Cardiac muscle cell (in vitro differentiated cells and primary cell): ENCODE results near the gene AMZ1. TPM values are rescaled to one million over a fixed set of nuclear protein-coding genes. Genes with fewer than 3 reads are reported as not detected.

Source experiments
- DNase-seq, 2 donors: peaks; one replicate each; pipeline versions ENCODE4 v3.0.0 to v3.0.0-alpha.2; 2010 to 2017; ENCODE audit warnings: low read depth in 1 of 2, low spot score in 1 of 2
- H3K27ac ChIP-seq: fragments of 200-600 bp; sonication (generic); 2 replicates; pipeline ENCODE4 v1.5.1; 2016
- H3K27me3 ChIP-seq: fragments of 200-600 bp; sonication (generic); 2 replicates; pipeline ENCODE4 v1.6.0; 2016; ENCODE audit warnings: control low read depth
- H3K36me3 ChIP-seq: fragments of 200-600 bp; sonication (generic); 2 replicates; pipeline ENCODE4 v1.5.1; 2016; ENCODE audit warnings: control low read depth
- H3K4me1 ChIP-seq: fragments of 200-600 bp; sonication (generic); 2 replicates; pipeline ENCODE4 v1.8.1; 2017; ENCODE audit warnings: low read depth, mild to moderate bottlenecking, mixed run types
- H3K4me3 ChIP-seq: fragments of 200-600 bp; sonication (generic); 2 replicates; pipeline ENCODE4 v1.5.1; 2016; ENCODE audit warnings: mild to moderate bottlenecking
- H3K9me3 ChIP-seq: fragments of 200-600 bp; sonication (generic); 2 replicates; pipeline ENCODE4 v1.5.1; 2017; ENCODE audit warnings: low read depth, mild to moderate bottlenecking, control low read depth
- CTCF ChIP-seq: IDR thresholded peaks from 2 replicates; pipeline ENCODE4 v1.5.1; 2012; ENCODE audit warnings: low read depth, mild to moderate bottlenecking, low read length
- polyA plus RNA-seq: library from polyadenylated mRNA; unstranded; fragments of >200 nt; fragmentation: Nextera tagmentation; extraction: Ambion mirVana; gene quantifications from 2 replicates; pipeline ENCODE4 v1.2.1, GENCODE V29; 2016
- total RNA-seq: library from RNA; depleted of rRNA; stranded (reverse); fragments of >200 nt; gene quantifications from 2 replicates; pipeline ENCODE4 v1.2.3, GENCODE V29; 2016

Gene AMZ1
- total and polyA plus RNA-seq, 2 experiments from 2014 or later = 0.80 to 1.6 TPM

DNA sequence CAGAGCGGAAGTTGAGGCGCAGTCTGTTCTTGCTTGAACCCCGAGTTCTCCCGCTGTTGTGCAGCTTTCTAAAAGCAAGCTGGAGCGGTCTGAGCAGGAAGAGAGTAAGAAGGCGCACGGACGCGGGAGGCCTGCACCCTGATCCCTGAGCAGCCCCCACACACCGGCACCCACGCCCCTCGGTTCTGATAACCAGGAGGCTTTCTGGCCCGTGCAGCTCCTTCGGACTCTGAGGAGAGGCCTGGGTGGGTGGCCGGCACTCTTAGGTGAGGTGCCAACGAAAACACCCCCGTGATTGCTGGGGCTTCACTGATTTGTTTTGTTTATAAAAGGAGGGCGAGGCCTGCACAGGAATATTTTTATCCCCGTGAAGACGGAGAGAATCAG is 28.9 kb downstream of the AMZ1 start:
- Histone ChIP-seq H3K4me1 (peaks cover 70% of the 10 kb centered on the region), H3K36me3 (no peaks in the 10 kb centered on the region), H3K27ac (peak overlapping the region; percentile 95), H3K9me3 (no peaks in the 10 kb centered on the region), H3K27me3 (no peaks in the 10 kb centered on the region), H3K4me3 (no peak overlapping the region)
- DNase-seq = no peak
- TF ChIP-seq CTCF = no peak

DNA sequence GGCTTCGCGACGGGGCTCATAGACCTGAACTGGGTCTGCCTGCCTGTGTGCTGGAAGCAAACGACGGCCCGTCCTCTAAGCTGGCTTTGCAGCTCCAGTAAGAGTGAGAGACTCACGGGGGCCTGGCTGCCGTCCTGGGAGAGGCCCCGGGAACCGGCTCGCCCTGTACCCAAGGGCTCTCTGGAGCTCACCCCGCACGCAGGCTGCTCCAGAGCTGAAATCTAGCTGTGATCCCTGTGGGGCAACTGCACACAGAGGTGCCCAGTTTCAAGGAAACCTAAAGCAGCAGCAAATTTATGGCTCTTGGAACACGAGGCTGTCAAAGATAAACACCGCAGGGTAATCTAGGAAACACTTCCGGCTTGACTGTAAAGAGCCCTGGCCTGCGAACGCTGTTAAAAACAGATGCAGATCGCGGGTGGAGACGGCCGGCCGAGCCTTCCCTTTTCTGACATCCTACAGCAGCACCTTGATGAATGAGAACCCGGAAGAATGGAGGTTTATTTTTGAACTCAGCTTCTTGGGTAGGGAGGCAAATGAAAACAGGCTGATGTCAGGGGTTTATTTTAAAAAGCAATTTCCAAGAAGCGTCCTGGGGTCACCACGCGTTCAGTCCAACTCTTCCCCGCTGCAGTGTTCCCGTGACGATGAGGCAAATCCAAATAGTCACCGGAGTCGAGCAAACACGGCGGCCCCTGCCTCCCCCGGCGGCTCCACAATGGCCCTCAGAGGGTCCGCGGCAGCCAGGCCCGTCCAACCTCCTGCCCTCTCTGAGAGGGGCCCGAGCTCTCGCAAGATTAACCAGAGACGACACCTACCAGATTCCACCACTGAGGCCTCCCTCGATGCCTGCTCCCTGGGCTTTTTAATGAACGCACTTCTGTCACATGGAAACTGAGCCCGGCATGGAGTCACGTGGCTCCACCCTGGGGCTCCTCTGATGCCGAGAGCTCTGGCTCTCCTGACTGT is 29.6 kb downstream of the AMZ1 start:
- Histone ChIP-seq H3K4me1 (peaks cover 63% of the 10 kb centered on the region), H3K27me3 (no peaks in the 10 kb centered on the region)
- peak; percentile 74 for DNase-seq

GRCh38 chr7:2718296-2718965 is 30.4 kb downstream of the AMZ1 start:
- no peak for TF ChIP-seq CTCF
- Histone ChIP-seq H3K9me3 (no peaks in the 10 kb centered on the region), H3K4me1 (peaks cover 55% of the 10 kb centered on the region), H3K36me3 (no peaks in the 10 kb centered on the region), H3K27me3 (no peaks in the 10 kb centered on the region), H3K27ac (peak overlapping the region; percentile 95), H3K4me3 (no peak overlapping the region)
- DNase-seq = no peak

More for the DNA sequence above, 29.6 kb downstream of the AMZ1 start:
- no peak overlapping the region for H3K4me3 ChIP-seq
- H3K36me3 ChIP-seq = no peaks in the 10 kb centered on the region
- no peaks in the 10 kb centered on the region for H3K9me3 ChIP-seq
- H3K27ac ChIP-seq = peak overlapping the region; percentile 95
- no peak for TF ChIP-seq CTCF

- DNase-seq = peak in 1 of 2 donors; percentile 46
- peak; percentile 37 for TF ChIP-seq CTCF
- Histone ChIP-seq H3K27ac (no peak overlapping the region), H3K9me3 (no peaks in the 10 kb centered on the region), H3K36me3 (no peaks in the 10 kb centered on the region), H3K4me1 (peaks cover 49% of the 10 kb centered on the region), H3K27me3 (no peaks in the 10 kb centered on the region), H3K4me3 (no peak overlapping the region)
These were observed 31.0 kb downstream of the AMZ1 start for GRCh38 chr7:2719007-2719406.

DNA sequence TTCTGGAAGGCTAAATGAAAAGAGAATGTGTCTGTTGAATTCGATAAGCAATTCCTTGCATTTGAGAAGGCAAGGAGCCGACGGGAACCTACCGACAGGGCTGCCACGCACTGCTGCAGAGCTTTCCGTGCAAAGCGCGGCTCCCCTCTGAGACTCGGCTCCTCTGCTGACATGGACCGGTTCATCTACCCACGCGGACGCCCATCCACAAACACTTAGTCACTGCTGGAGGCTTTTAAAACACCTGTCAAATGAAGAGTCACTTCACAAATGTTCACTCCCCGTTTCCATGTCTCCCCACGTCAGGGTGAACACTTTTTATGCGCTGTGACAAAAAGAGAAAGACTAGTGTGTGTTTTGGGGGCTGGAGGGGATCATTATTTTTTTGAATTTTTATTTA is 32.0 kb downstream of the AMZ1 start:
- no peak overlapping the region for H3K27ac ChIP-seq
- H3K4me1 ChIP-seq = peaks cover 39% of the 10 kb centered on the region
- no peak overlapping the region for H3K4me3 ChIP-seq
- no peaks in the 10 kb centered on the region for H3K36me3 ChIP-seq
- no peaks in the 10 kb centered on the region for H3K27me3 ChIP-seq
- no peak for TF ChIP-seq CTCF
- DNase-seq = no peak
- no peaks in the 10 kb centered on the region for H3K9me3 ChIP-seq
